H1 (cell line): Measurements from ENCODE around the gene SFR1. TPM values are rescaled to one million over a fixed set of nuclear protein-coding genes. Genes with fewer than 3 reads are reported as not detected.

Experiments used
- CTCF ChIA-PET: fragments of 300-600 bp; sonication (Branson Sonifier 250); formaldehyde crosslinking; loops from one replicate; lab custom pipeline; 2021; ENCODE audit not compliant: partially characterized antibody; lab: Charles Lee
- POLR2A ChIA-PET: fragments of 300-600 bp; sonication (Branson Sonifier 250); formaldehyde crosslinking; loops from one replicate; lab custom pipeline; 2021; ENCODE audit warnings: inconsistent platforms; ENCODE audit not compliant: partially characterized antibody; lab: Charles Lee
- DNase-seq, 2 experiments: peaks; one replicate each; pipeline versions ENCODE4 v3.0.0 to v3.0.0-alpha.2; 2010 to 2022; ENCODE audit warnings: low spot score in 2 of 2, low read depth in 1 of 2, mixed read lengths in 1 of 2
- FAIRE-seq: peaks from 2 replicates; lab custom pipeline; 2011; peaks lifted over from hg19 to GRCh38; lab: Jason Lieb, UNC
- H2AFZ ChIP-seq: 2 replicates; pipeline ENCODE4 v1.8.1; 2012; ENCODE audit warnings: low read length, inconsistent platforms
- H2AK5ac ChIP-seq: 2 replicates; pipeline ENCODE4 v1.6.1; 2013; ENCODE audit warnings: low read depth, low read length
- H2BK120ac ChIP-seq: replicated peaks from 2 replicates; pipeline ENCODE3; 2013; ENCODE audit warnings: low read depth, low read length, inconsistent platforms
- H2BK12ac ChIP-seq: 2 replicates; pipeline ENCODE4 v1.6.1; 2013; ENCODE audit warnings: low read depth, low read length
- H2BK15ac ChIP-seq: 2 replicates; pipeline ENCODE4 v1.6.1; 2013; ENCODE audit warnings: low read length
- H2BK20ac ChIP-seq: 2 replicates; pipeline ENCODE4 v1.6.1; 2013; ENCODE audit warnings: low read length
- H2BK5ac ChIP-seq: 2 replicates; pipeline ENCODE4 v1.6.1; 2013; ENCODE audit warnings: low read depth, low read length
- H3K14ac ChIP-seq: 2 replicates; pipeline ENCODE4 v1.6.1; 2013; ENCODE audit warnings: inconsistent platforms; ENCODE audit not compliant: insufficient read length
- H3K18ac ChIP-seq: 2 replicates; pipeline ENCODE4 v1.6.1; 2013; ENCODE audit warnings: low read length; ENCODE audit errors: extremely low read depth
- H3K23ac ChIP-seq: 2 replicates; pipeline ENCODE4 v1.6.1; 2013; ENCODE audit warnings: inconsistent platforms; ENCODE audit not compliant: insufficient read length
- H3K23me2 ChIP-seq: 2 replicates; pipeline ENCODE4 v1.6.1; 2013; ENCODE audit warnings: low read depth, low read length
- H3K27ac ChIP-seq: 2 replicates; pipeline ENCODE4 v1.6.1; 2011; ENCODE audit warnings: low read depth, low read length, inconsistent platforms
- H3K27me3 ChIP-seq, 4 experiments: replicated peaks in 1 of 4; 1 replicate in 1 of 4; 2 replicates in 3 of 4; pipeline versions ENCODE4 v1.6.1 to v1.8.1; 2011 to 2013; ENCODE audit warnings: low read length in 3 of 4, mild to moderate bottlenecking in 3 of 4, inconsistent platforms in 2 of 4, mixed read lengths in 2 of 4, moderate library complexity in 1 of 4; ENCODE audit not compliant: control insufficient read depth in 3 of 4, insufficient read depth in 3 of 4; ENCODE audit errors: extremely low read depth in 1 of 4
- H3K36me3 ChIP-seq, 4 experiments: 2 replicates each; pipeline versions ENCODE4 v1.6.1 to v1.8.1; 2011 to 2013; ENCODE audit warnings: mild to moderate bottlenecking in 4 of 4, low read length in 3 of 4, moderate library complexity in 2 of 4, control low read depth in 1 of 4, inconsistent platforms in 1 of 4; ENCODE audit not compliant: insufficient read depth in 4 of 4, control insufficient read depth in 2 of 4
- H3K4ac ChIP-seq: replicated peaks from 2 replicates; pipeline ENCODE3; 2013; ENCODE audit warnings: low read length, low read depth, mixed read lengths, inconsistent platforms; ENCODE audit not compliant: insufficient read length
- H3K4me1 ChIP-seq, 4 experiments: replicated peaks in 1 of 4; 1 replicate in 1 of 4; 2 replicates in 3 of 4; pipeline versions ENCODE4 v1.6.1 to v1.8.1; 2011 to 2013; ENCODE audit warnings: low read length in 3 of 4, inconsistent platforms in 2 of 4, mixed read lengths in 1 of 4; ENCODE audit not compliant: insufficient read depth in 4 of 4, control insufficient read depth in 3 of 4
- H3K4me2 ChIP-seq, 2 experiments: 2 replicates each; pipeline versions ENCODE4 v1.6.1 to v1.8.1; 2011 to 2013; ENCODE audit warnings: low read depth in 2 of 2, low read length in 2 of 2, control low read depth in 1 of 2, inconsistent platforms in 1 of 2, mild to moderate bottlenecking in 1 of 2; ENCODE audit not compliant: insufficient read depth in 1 of 2
- H3K4me3 ChIP-seq, 4 experiments: fragments of 200-600, 300-600 bp in 1 of 4; sonication (generic), shearing (Covaris generic), sonication (Bioruptor Twin) in 1 of 4; 2 replicates each; pipeline versions ENCODE4 v1.5.1 to v1.8.1; 2011 to 2016; ENCODE audit warnings: low read length in 4 of 4, low read depth in 3 of 4, control low read depth in 2 of 4, inconsistent platforms in 2 of 4, mild to moderate bottlenecking in 2 of 4, mixed read lengths in 1 of 4, moderate library complexity in 1 of 4; ENCODE audit not compliant: insufficient read depth in 2 of 4; ENCODE audit errors: extremely low read depth in 1 of 4
- H3K56ac ChIP-seq: replicated peaks from 2 replicates; pipeline ENCODE3; 2013; ENCODE audit warnings: low read depth, mild to moderate bottlenecking, mixed read lengths, low read length, inconsistent platforms; ENCODE audit not compliant: insufficient read length
- H3K79me1 ChIP-seq: 2 replicates; pipeline ENCODE4 v1.6.1; 2013; ENCODE audit warnings: low read depth, low read length, control low read depth
- H3K79me2 ChIP-seq, 2 experiments: 2 replicates each; pipeline versions ENCODE4 v1.6.1 to v1.8.1; 2012 to 2013; ENCODE audit warnings: low read length in 2 of 2, mild to moderate bottlenecking in 2 of 2, inconsistent platforms in 1 of 2; ENCODE audit not compliant: insufficient read depth in 2 of 2, control insufficient read depth in 1 of 2
- H3K9ac ChIP-seq, 4 experiments: replicated peaks in 1 of 4; 1 replicate in 1 of 4; 2 replicates in 3 of 4; pipeline versions ENCODE4 v1.6.1 to v1.8.1; 2011 to 2013; ENCODE audit warnings: low read depth in 3 of 4, low read length in 3 of 4, control low read depth in 2 of 4, mild to moderate bottlenecking in 2 of 4, moderate library complexity in 2 of 4, inconsistent platforms in 1 of 4; ENCODE audit errors: extremely low read depth in 1 of 4
- H3K9me3 ChIP-seq, 2 experiments: 2 replicates each; pipeline versions ENCODE4 v1.6.1 to v1.8.1; 2012 to 2013; ENCODE audit warnings: mild to moderate bottlenecking in 2 of 2, moderate library complexity in 2 of 2, control low read depth in 1 of 2, inconsistent platforms in 1 of 2, low read depth in 1 of 2, low read length in 1 of 2, mixed read lengths in 1 of 2; ENCODE audit not compliant: insufficient read depth in 2 of 2
- H4K20me1 ChIP-seq, 2 experiments: replicated peaks in 1 of 2; 2 replicates each; pipeline versions ENCODE3 to v1.8.1; 2011 to 2013; ENCODE audit warnings: inconsistent platforms in 2 of 2, low read length in 2 of 2, mild to moderate bottlenecking in 1 of 2; ENCODE audit not compliant: insufficient read depth in 2 of 2, control insufficient read depth in 1 of 2
- H4K5ac ChIP-seq: 2 replicates; pipeline ENCODE4 v1.6.1; 2013; ENCODE audit warnings: low read length, low read depth, mixed read lengths, inconsistent platforms; ENCODE audit not compliant: insufficient read length
- H4K8ac ChIP-seq: 2 replicates; pipeline ENCODE4 v1.8.0; 2013; ENCODE audit warnings: mild to moderate bottlenecking, moderate library complexity, low read length, inconsistent platforms; ENCODE audit not compliant: insufficient read depth; ENCODE audit errors: extremely low read depth
- H4K91ac ChIP-seq: replicated peaks from 2 replicates; pipeline ENCODE3; 2013; ENCODE audit warnings: low read length, mixed read lengths, inconsistent platforms; ENCODE audit not compliant: insufficient read length
- CBX5 ChIP-seq: fragments of 300-800, 300-1000 bp; sonication (generic); IDR thresholded peaks from 2 replicates; pipeline ENCODE4 v1.7.1; 2016; ENCODE audit warnings: antibody characterized with exemption, low read length, low read depth
- CHD2 ChIP-seq: IDR thresholded peaks from 2 replicates; pipeline ENCODE4 v1.6.1; 2012; ENCODE audit warnings: low read length, improper control_type of control experiment
- EP300 ChIP-seq, 2 experiments: IDR thresholded peaks; 1 replicate in 1 of 2; 2 replicates in 1 of 2; pipeline ENCODE4 v1.6.1; 2011 to 2012; ENCODE audit warnings: low read depth in 2 of 2, low read length in 2 of 2, mild to moderate bottlenecking in 2 of 2, borderline replicate concordance in 1 of 2, inconsistent platforms in 1 of 2, moderate library complexity in 1 of 2
- EZH2 ChIP-seq: fragments of 200-600 bp; sonication (generic); IDR thresholded peaks from 2 replicates; pipeline ENCODE4 v1.7.1; 2012; ENCODE audit warnings: low read depth, mild to moderate bottlenecking, moderate library complexity, low read length, inconsistent platforms; ENCODE audit not compliant: severe bottlenecking
- HDAC2 ChIP-seq, 2 experiments: fragments of 300-600 bp in 1 of 2; sonication (generic) in 1 of 2; IDR thresholded peaks; 2 replicates each; pipeline ENCODE4 v1.6.1; 2011 to 2012; ENCODE audit warnings: low read depth in 2 of 2, low read length in 2 of 2, mild to moderate bottlenecking in 2 of 2, moderate library complexity in 2 of 2, borderline replicate concordance in 1 of 2, inconsistent platforms in 1 of 2
- KDM1A ChIP-seq: fragments of 200-600, 300-600 bp; sonication (generic); IDR thresholded peaks from 2 replicates; pipeline ENCODE4 v1.7.1; 2016; ENCODE audit warnings: mild to moderate bottlenecking, low read length, borderline replicate concordance
- NANOG ChIP-seq: IDR thresholded peaks from 2 replicates; pipeline ENCODE4 v1.6.1; 2011; ENCODE audit warnings: low read length, low read depth, mild to moderate bottlenecking, inconsistent platforms; ENCODE audit not compliant: insufficient read depth, poor library complexity, severe bottlenecking
- POLR2A ChIP-seq, 2 experiments: IDR thresholded peaks; 1 replicate in 1 of 2; 2 replicates in 1 of 2; pipeline ENCODE4 v1.6.1; 2011; ENCODE audit warnings: low read depth in 2 of 2, low read length in 2 of 2, mild to moderate bottlenecking in 2 of 2; ENCODE audit errors: control extremely low read depth in 1 of 2
- RAD21 ChIP-seq, 2 experiments: IDR thresholded peaks in 1 of 2; conservative IDR thresholded peaks in 1 of 2; 2 replicates each; pipeline ENCODE4 v1.6.1; 2011; ENCODE audit warnings: low read depth in 2 of 2, low read length in 2 of 2, improper control_type of control experiment in 1 of 2, inconsistent platforms in 1 of 2, mild to moderate bottlenecking in 1 of 2, moderate library complexity in 1 of 2
- SRF ChIP-seq: IDR thresholded peaks from 2 replicates; pipeline ENCODE4 v1.6.1; 2011; ENCODE audit warnings: mild to moderate bottlenecking, low read depth, low read length, moderate library complexity
- YY1 ChIP-seq: IDR thresholded peaks from 2 replicates; pipeline ENCODE4 v1.6.1; 2011; ENCODE audit warnings: low read depth, mild to moderate bottlenecking, low read length
- ZNF274 ChIP-seq: IDR thresholded peaks from 2 replicates; pipeline ENCODE4 v1.7.0; 2012; ENCODE audit warnings: low read length, borderline replicate concordance; ENCODE audit errors: extremely low read depth
- WGBS, 2 experiments: shearing (Covaris generic) in 1 of 2; methylation state at CpG; one replicate each; pipeline versions ENCODE4 v1.1.6 to v1.1.7; 2013 to 2015; ENCODE audit warnings: low lambda C conversion rate in 2 of 2, mixed read lengths in 2 of 2, inconsistent platforms in 1 of 2, low coverage in 1 of 2, missing lambda C conversion rate in 1 of 2; ENCODE audit not compliant: insufficient replicate concordance in 2 of 2, insufficient coverage in 1 of 2, insufficient read length in 1 of 2; ENCODE audit errors: extremely low coverage in 1 of 2, missing lambda C conversion rate in 1 of 2; 5-methylcytosine and 5-hydroxymethylcytosine counted together
- polyA plus RNA-seq, 7 experiments: library from polyadenylated mRNA; depleted of rRNA in 3 of 7; stranded (reverse) in 5 of 7; unstranded in 2 of 7; fragments of >200 nt in 5 of 7; fragments of 200-250 nt in 2 of 7; gene quantifications; 1 replicate in 5 of 7; 2 replicates in 1 of 7; 4 replicates in 1 of 7; pipeline versions ENCODE4 v1.2.1 to v1.2.3, GENCODE V29; 2011 to 2013; ENCODE audit warnings: missing spikeins in 2 of 7, mixed read lengths in 2 of 7
- total RNA-seq: library from RNA; stranded (reverse); fragmentation: NEBNext Ultra II Directional; extraction: Animal tissue kit (Norgen Biotek cat#: 25700); gene quantifications from 2 replicates; pipeline ENCODE4 v1.2.1, GENCODE V29; 2021
- TF ChIP-seq, protein P1 (sequence below): IDR thresholded peaks from 2 replicates; pipeline ENCODE4 v1.6.1; 2012; ENCODE audit warnings: inconsistent platforms

SFR1 gene
- total and polyA plus RNA-seq, 2 of the 8 experiments (the other 6 are each of a cell fraction or from before 2014, with no cell fraction given), result 3.4 to 7.7 TPM

GRCh38 chr10:104119996-104120395, 2.0 kb upstream of the SFR1 start:
- H3K4me3 ChIP-seq, result no peak overlapping the region
- H3K27ac ChIP-seq, result 0 out of 2 replicates have a peak overlapping the region, but pooled peaks have one; percentile 99
- H4K91ac ChIP-seq, result no peak overlapping the region
- peaks cover 0 to 8% (median 4%) of the 10 kb centered on the region in 4 experiments; a peak in 3 of 7 replicates for H3K4me1 ChIP-seq
- H2AFZ ChIP-seq, result peak overlapping the region; percentile 76; the same call in 1 of the 2 replicates
- no peak overlapping the region for H2BK15ac ChIP-seq
- H3K79me2 ChIP-seq, result no peaks in the 10 kb centered on the region
- no peaks in the 10 kb centered on the region; a peak in 1 of 8 replicates for H3K36me3 ChIP-seq
- no peaks in the 10 kb centered on the region for H3K9me3 ChIP-seq
- H3K23ac ChIP-seq, result no peak overlapping the region
- H3K23me2 ChIP-seq, result peaks cover 5% of the 10 kb centered on the region
- H3K18ac ChIP-seq, result no peak overlapping the region
- no peaks in the 10 kb centered on the region for H3K27me3 ChIP-seq
- ChIA-PET POLR2A (interaction anchor here (2.6 to 3.1 kb wide), 4 partner anchors 10 to 71 kb away, joined by 7 to 21 read pairs (median 12); no protein-coding TSS in a partner anchor), CTCF (interaction anchor here (1.2 to 8.6 kb wide), 3 partner anchors 21 to 155 kb away, joined by 3 to 43 read pairs (median 5); no protein-coding TSS in a partner anchor)
- no peaks in the 10 kb centered on the region for H4K20me1 ChIP-seq
- no peak overlapping the region for H2AK5ac ChIP-seq
- H4K5ac ChIP-seq, result no peak overlapping the region
- no peak overlapping the region for H3K56ac ChIP-seq
- H2BK12ac ChIP-seq, result no peak overlapping the region
- H4K8ac ChIP-seq, result no peak overlapping the region
- H2BK5ac ChIP-seq, result no peak overlapping the region
- H3K4me2 ChIP-seq, result peak overlapping the region in 1 of 2 experiments; percentile 92; a peak in 1 of 4 replicates
- no peak overlapping the region for H2BK120ac ChIP-seq
- no peaks in the 10 kb centered on the region for H3K79me1 ChIP-seq
- no peak overlapping the region for H3K4ac ChIP-seq
- no peak overlapping the region for H2BK20ac ChIP-seq
- DNase-seq (no peak), FAIRE-seq (peak; percentile 50)
- no peak overlapping the region for H3K14ac ChIP-seq
- 82% methylated on average over 3 of the region's 3 CpGs; no CpG with 5 or more reads in 1 of the 2 experiments for WGBS, 2 experiments
- H3K9ac ChIP-seq, result no peak overlapping the region
- TF ChIP-seq NANOG (no peak), ZNF274 (no peak), RAD21 (IDR thresholded peaks at IDR 0.05 in 1 of 2, conservative IDR thresholded peaks at IDR 0.05 in 1 of 2; ENCODE audit: low read depth in 2 of 2, low read length in 2 of 2) (no peak), SRF (no peak), HDAC2 (IDR thresholded peaks at IDR 0.05; ENCODE audit: borderline replicate concordance in 1 of 2, low read depth in 2 of 2, low read length in 2 of 2) (no peak), YY1 (no peak), CBX5 (no peak), EP300 (IDR thresholded peaks at IDR 0.05; ENCODE audit: borderline replicate concordance in 1 of 2, low read depth in 2 of 2, low read length in 2 of 2) (no peak), KDM1A (no peak), POLR2A (IDR thresholded peaks at IDR 0.05; ENCODE audit: control extremely low read depth in 1 of 2, low read depth in 2 of 2, low read length in 2 of 2) (no peak), EZH2 (no peak), CHD2 (no peak)
- TF ChIP-seq, protein P1, sequence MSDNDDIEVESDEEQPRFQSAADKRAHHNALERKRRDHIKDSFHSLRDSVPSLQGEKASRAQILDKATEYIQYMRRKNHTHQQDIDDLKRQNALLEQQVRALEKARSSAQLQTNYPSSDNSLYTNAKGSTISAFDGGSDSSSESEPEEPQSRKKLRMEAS, result no peak
